ENCODE measurements around the gene SPATA16. TPM values are rescaled to one million over a fixed set of nuclear protein-coding genes. Genes with fewer than 3 reads are reported as not detected.

Gene SPATA16
- total and polyA plus RNA-seq, 2 donors (not counting 3 experiments of a cell fraction or from before 2014, with no cell fraction given) = not detected

DNA sequence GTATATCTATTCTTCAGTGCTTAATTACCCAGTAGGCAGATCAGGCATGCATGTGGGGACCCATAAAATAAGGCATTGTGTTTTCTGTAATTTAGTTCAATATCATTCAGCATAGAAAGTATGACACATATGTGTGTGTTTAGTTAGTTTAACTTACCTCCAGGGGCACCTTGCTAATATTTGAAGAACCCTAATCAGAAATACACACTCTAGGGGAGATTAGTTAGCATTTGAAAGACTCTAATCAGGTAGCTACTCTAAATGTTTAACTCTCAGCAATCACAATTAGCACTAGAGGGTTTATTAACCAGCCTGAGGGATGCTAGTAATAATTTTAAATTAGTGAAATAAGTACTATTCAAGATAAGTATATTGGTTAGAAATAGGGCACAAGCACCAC, 286.0 kb downstream of the SPATA16 start:
- H4K20me1 ChIP-seq (replicated peaks; ENCODE audit: control insufficient read depth, extremely low read depth, insufficient read depth, low read length) = no peaks in the 10 kb centered on the region
- no peak for FAIRE-seq
- no peak for DNase-seq (ENCODE audit: low read depth, low spot score)
- H2AFZ ChIP-seq (ENCODE audit: low read depth, low read length) = no peak overlapping the region
- ChIA-PET POLR2A (no interaction called here), CTCF (interaction anchor here (1.0 to 1.5 kb wide), 2 partner anchors 22 to 192 kb away, joined by 3 to 4 read pairs; no protein-coding TSS in a partner anchor)
- no peaks in the 10 kb centered on the region for H3K36me3 ChIP-seq (ENCODE audit: control insufficient read depth in 2 of 2, extremely low read depth in 1 of 2, insufficient read depth in 2 of 2, low read length in 2 of 2)
- intact Hi-C loops (cut with micrococcal nuclease) = no loop called here
- H3K9me3 ChIP-seq (replicated peaks; ENCODE audit: control insufficient read depth, insufficient read depth, low read length) = no peaks in the 10 kb centered on the region
- BruUV-seq (replicated peaks) = no TSS peak
- H3K9me1 ChIP-seq (replicated peaks; ENCODE audit: control insufficient read depth, extremely low read depth, insufficient read depth, low read length) = no peaks in the 10 kb centered on the region
- no peak for TF ChIP-seq FOS (IDR thresholded peaks at IDR 0.05; ENCODE audit: borderline replicate concordance, insufficient read depth, low read length)
- TF ChIP-seq GATA2 (IDR thresholded peaks at IDR 0.05; ENCODE audit: insufficient read depth, insufficient read length, low read depth, low read length) = no peak
- TF ChIP-seq, protein P1, sequence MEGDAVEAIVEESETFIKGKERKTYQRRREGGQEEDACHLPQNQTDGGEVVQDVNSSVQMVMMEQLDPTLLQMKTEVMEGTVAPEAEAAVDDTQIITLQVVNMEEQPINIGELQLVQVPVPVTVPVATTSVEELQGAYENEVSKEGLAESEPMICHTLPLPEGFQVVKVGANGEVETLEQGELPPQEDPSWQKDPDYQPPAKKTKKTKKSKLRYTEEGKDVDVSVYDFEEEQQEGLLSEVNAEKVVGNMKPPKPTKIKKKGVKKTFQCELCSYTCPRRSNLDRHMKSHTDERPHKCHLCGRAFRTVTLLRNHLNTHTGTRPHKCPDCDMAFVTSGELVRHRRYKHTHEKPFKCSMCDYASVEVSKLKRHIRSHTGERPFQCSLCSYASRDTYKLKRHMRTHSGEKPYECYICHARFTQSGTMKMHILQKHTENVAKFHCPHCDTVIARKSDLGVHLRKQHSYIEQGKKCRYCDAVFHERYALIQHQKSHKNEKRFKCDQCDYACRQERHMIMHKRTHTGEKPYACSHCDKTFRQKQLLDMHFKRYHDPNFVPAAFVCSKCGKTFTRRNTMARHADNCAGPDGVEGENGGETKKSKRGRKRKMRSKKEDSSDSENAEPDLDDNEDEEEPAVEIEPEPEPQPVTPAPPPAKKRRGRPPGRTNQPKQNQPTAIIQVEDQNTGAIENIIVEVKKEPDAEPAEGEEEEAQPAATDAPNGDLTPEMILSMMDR (IDR thresholded peaks at IDR 0.05; ENCODE audit: extremely low read depth in 1 of 2, insufficient read depth in 1 of 2, low read depth in 1 of 2, low read length in 2 of 2) = no peak
- TF ChIP-seq, protein P2, sequence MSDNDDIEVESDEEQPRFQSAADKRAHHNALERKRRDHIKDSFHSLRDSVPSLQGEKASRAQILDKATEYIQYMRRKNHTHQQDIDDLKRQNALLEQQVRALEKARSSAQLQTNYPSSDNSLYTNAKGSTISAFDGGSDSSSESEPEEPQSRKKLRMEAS (IDR thresholded peaks at IDR 0.05; ENCODE audit: insufficient read depth, insufficient read length) = no peak
- TF ChIP-seq POLR2AphosphoS5 (IDR thresholded peaks at IDR 0.05; ENCODE audit: insufficient read depth, low read depth, low read length) = no peak
- TF ChIP-seq JUN (IDR thresholded peaks at IDR 0.05; ENCODE audit: borderline replicate concordance, insufficient read depth, insufficient read length, low read depth) = no peak
- no peak for TF ChIP-seq MYC (IDR thresholded peaks at IDR 0.05; ENCODE audit: low read depth, low read length)
- no peak for TF ChIP-seq POLR2A (IDR thresholded peaks at IDR 0.05; ENCODE audit: low read depth, low read length)
- H3K9ac ChIP-seq (replicated peaks; ENCODE audit: extremely low read depth, insufficient read depth, low read length) = no peak overlapping the region
- no peaks in the 10 kb centered on the region for H3K27me3 ChIP-seq (ENCODE audit: control insufficient read depth in 2 of 2, insufficient read depth in 2 of 2, low read length in 2 of 2)
- dilution Hi-C loops (cut with MboI; ENCODE audit: extremely low pct_ligation_motif_present, low sequenced_read_pairs) = no loop called here
- H3K4me2 ChIP-seq (ENCODE audit: insufficient read depth, low read length) = no peak overlapping the region
- H3K4me3 ChIP-seq (replicated peaks in 1 of 3; ENCODE audit: insufficient read depth in 1 of 3, low read depth in 1 of 3, low read length in 3 of 3) = no peak overlapping the region
- peaks cover 45% of the 10 kb centered on the region for H3K4me1 ChIP-seq (ENCODE audit: control insufficient read depth, extremely low read depth, insufficient read depth, low read length)
- H3K79me2 ChIP-seq (ENCODE audit: control insufficient read depth, insufficient read depth, low read length) = no peaks in the 10 kb centered on the region
- H3K27ac ChIP-seq (ENCODE audit: insufficient read depth, low read depth, low read length) = no peak overlapping the region
